ENCODE data around the gene BACE1.
"Not testable (repeated sequence)": the region's sequence is repeated elsewhere in the genome, so short reads cannot be mapped to it uniquely, and the experiment has no call there.

The BACE1 gene

GRCh38 chr11:117272175-117272574 is 43.9 kb downstream of the BACE1 start:
- DNase-seq = not testable (repeated sequence)

GRCh38 chr11:117271208-117271607 is 44.8 kb downstream of the BACE1 start:
- no peak for DNase-seq

- no peak for DNase-seq
Measured at GRCh38 chr11:117269856-117270255, 46.2 kb downstream of the BACE1 start.

GRCh38 chr11:117265745-117266144 is 50.3 kb downstream of the BACE1 start:
- no peak for DNase-seq

- not testable (repeated sequence) for DNase-seq
Measured at GRCh38 chr11:117264624-117265323, 51.3 kb downstream of the BACE1 start.

- DNase-seq = no peak
Measured at GRCh38 chr11:117259417-117259816, 56.6 kb downstream of the BACE1 start.

GRCh38 chr11:117258576-117258975 is 57.5 kb downstream of the BACE1 start:
- no peak for DNase-seq

GRCh38 chr11:117256573-117256972 is 59.5 kb downstream of the BACE1 start:
- no peak for DNase-seq

- no peak for DNase-seq
Measured at GRCh38 chr11:117255966-117256365, 60.1 kb downstream of the BACE1 start.

GRCh38 chr11:117251506-117251905 is 64.5 kb downstream of the BACE1 start:
- DNase-seq = no peak

GRCh38 chr11:117249571-117249970 is 66.5 kb downstream of the BACE1 start:
- no peak for DNase-seq

GRCh38 chr11:117248341-117248740 is 67.7 kb downstream of the BACE1 start:
- no peak for DNase-seq

GRCh38 chr11:117239295-117239694 is 76.8 kb downstream of the BACE1 start:
- no peak for DNase-seq

GRCh38 chr11:117238221-117238620 is 77.8 kb downstream of the BACE1 start:
- no peak for DNase-seq

Measured in CD4-positive, alpha-beta T cell treated with Interleukin-21 for 1 hour (primary cell).